ENCODE data around the gene LSAMP. TPM values are rescaled to one million over a fixed set of nuclear protein-coding genes. Genes with fewer than 3 reads are reported as not detected.

The LSAMP gene
- total RNA-seq, 1 experiment from 2014 or later, result 0.90 TPM

- no peaks in the 10 kb centered on the region for H3K79me2 ChIP-seq (ENCODE audit: insufficient read depth, low read length)
- H3K18ac ChIP-seq (ENCODE audit: insufficient read length, low read depth, low read length), result no peak overlapping the region
- no peak overlapping the region for H2BK12ac ChIP-seq (ENCODE audit: insufficient read length, low read depth, low read length)
- no peak overlapping the region for H2AK5ac ChIP-seq (ENCODE audit: insufficient read length, low read length)
- DNase-seq, result no peak
- peaks cover 3% of the 10 kb centered on the region; the same call in 1 of the 2 replicates for H3K4me1 ChIP-seq (ENCODE audit: insufficient read depth, low read length)
- no peak overlapping the region for H4K8ac ChIP-seq (replicated peaks; ENCODE audit: insufficient read length, low read depth, low read length)
- no peaks in the 10 kb centered on the region for H3K23me2 ChIP-seq (ENCODE audit: insufficient read length, low read depth, low read length, poor library complexity, severe bottlenecking)
- no peaks in the 10 kb centered on the region for H3K9me3 ChIP-seq (ENCODE audit: control insufficient read depth, low read depth, low read length)
- no peak overlapping the region for H3K23ac ChIP-seq (ENCODE audit: insufficient read length, low read depth, low read length)
- no peak overlapping the region for H3K4me3 Mint-ChIP-seq
- H3K9ac ChIP-seq (ENCODE audit: extremely low read depth, insufficient read length, low read length), result no peak overlapping the region
- H3K27me3 Mint-ChIP-seq (ENCODE audit: low read depth), result peaks cover 48% of the 10 kb centered on the region
- peaks cover 34 to 41% of the 10 kb centered on the region in 2 experiments for H3K4me1 Mint-ChIP-seq
- H4K91ac ChIP-seq (ENCODE audit: insufficient read length, low read depth, low read length), result no peak overlapping the region
- H3K14ac ChIP-seq (ENCODE audit: insufficient read depth, low read length), result no peak overlapping the region
- no peak overlapping the region for H3K27ac ChIP-seq (ENCODE audit: insufficient read length, low read depth, low read length)
- no peak overlapping the region for H3T11ph ChIP-seq (ENCODE audit: low read length)
- H2AFZ ChIP-seq (ENCODE audit: low read length), result no peak overlapping the region
- no peak overlapping the region for H2BK120ac ChIP-seq (ENCODE audit: low read depth, low read length, poor library complexity, severe bottlenecking)
- no peak overlapping the region for H3K27ac Mint-ChIP-seq
- H3K27me3 ChIP-seq (ENCODE audit: insufficient read depth, low read length), result peaks cover 9% of the 10 kb centered on the region; the same call in 1 of the 2 replicates
- H3K56ac ChIP-seq (ENCODE audit: insufficient read length, low read depth, low read length), result no peak overlapping the region
- H3K36me3 Mint-ChIP-seq (ENCODE audit: insufficient read depth in 1 of 3, low read depth in 3 of 3), result no peaks in the 10 kb centered on the region; a peak in 1 of 7 replicates
- no peak overlapping the region for H2BK15ac ChIP-seq (ENCODE audit: low read depth, low read length)
- H3K4me2 ChIP-seq (ENCODE audit: insufficient read depth, insufficient read length, low read length), result no peak overlapping the region
- H4K20me1 ChIP-seq (ENCODE audit: control insufficient read depth, insufficient read depth, insufficient read length), result no peaks in the 10 kb centered on the region
- no peak for TF ChIP-seq CTCF (conservative IDR thresholded peaks at IDR 0.05)
- no peak overlapping the region for H2BK20ac ChIP-seq (ENCODE audit: low read depth, low read length, poor library complexity, severe bottlenecking)
- no CpG with 5 or more reads among the region's 8 CpGs for WGBS (ENCODE audit: extremely low coverage, insufficient read length, low lambda C conversion rate)
- no peaks in the 10 kb centered on the region for H3K79me1 ChIP-seq (ENCODE audit: insufficient read depth, low read depth, low read length, poor library complexity, severe bottlenecking)
- H4K5ac ChIP-seq (ENCODE audit: insufficient read length, low read depth, low read length), result no peak overlapping the region
- no peaks in the 10 kb centered on the region for H3K9me3 Mint-ChIP-seq
- H3K4ac ChIP-seq (ENCODE audit: low read depth, low read length), result no peak overlapping the region
- H2BK5ac ChIP-seq (ENCODE audit: insufficient read length, low read length), result no peak overlapping the region
These were observed 180.0 kb downstream of the LSAMP start for GRCh38 chr3:116265320-116265695.
